Heart left ventricle (tissue), 13 donors: ENCODE results near the gene BCL7C.

Experiments used
- POLR2A ChIP-seq, 2 donors: fragments of 450-650 bp; IDR thresholded peaks; one replicate each; pipeline ENCODE4 v1.6.1; 2017; ENCODE audit warnings: antibody characterized with exemption in 2 of 2, mild to moderate bottlenecking in 2 of 2, moderate library complexity in 2 of 2
- TF ChIP-seq, protein P1 (sequence below), 12 donors: fragments of 200-600 bp; sonication (generic) in 4 of 12; IDR thresholded peaks; one replicate each; pipeline versions ENCODE4 v1.5.0 to v1.8.0; 2018 to 2022; ENCODE audit warnings: antibody characterized with exemption in 12 of 12, mild to moderate bottlenecking in 5 of 12
- donor health status: ischemic (EF 13 %, LVEDD 7.1; RV severe dilation, severe dysfunction).
- donor health status: DM: no; HTN: yes; CAD: no.
- donor health status: DM: no; HTN: no; CAD: no.
- donor health status: ischemic (EF 25% LVEDD 6.9; RV normal size, moderate dysfunction).
- donor health status: ischemic (EF 25% LVEDD 5.7; RV mildly dilated, moderate dysfunction).
- donor health status: ischemic (EF 35%, LVEDD 5.7; RV mildly dilated, moderate dysfunction).
- donor health status: nonischemic (EF 11% LVEDD 7.7; RV severe dilation, severe dysfunction).
- donor health status: DM: yes; HTN: yes; CAD: no.
- donor health status: PGD.
- donor health status: ischemic (EF 29% LVEDD 5.4; RV normal size, mild dysfunction).
- donor health status: nonischemic (EF 23%, LVEDD 6.1; RV moderate dilation, normal function).

DNA sequence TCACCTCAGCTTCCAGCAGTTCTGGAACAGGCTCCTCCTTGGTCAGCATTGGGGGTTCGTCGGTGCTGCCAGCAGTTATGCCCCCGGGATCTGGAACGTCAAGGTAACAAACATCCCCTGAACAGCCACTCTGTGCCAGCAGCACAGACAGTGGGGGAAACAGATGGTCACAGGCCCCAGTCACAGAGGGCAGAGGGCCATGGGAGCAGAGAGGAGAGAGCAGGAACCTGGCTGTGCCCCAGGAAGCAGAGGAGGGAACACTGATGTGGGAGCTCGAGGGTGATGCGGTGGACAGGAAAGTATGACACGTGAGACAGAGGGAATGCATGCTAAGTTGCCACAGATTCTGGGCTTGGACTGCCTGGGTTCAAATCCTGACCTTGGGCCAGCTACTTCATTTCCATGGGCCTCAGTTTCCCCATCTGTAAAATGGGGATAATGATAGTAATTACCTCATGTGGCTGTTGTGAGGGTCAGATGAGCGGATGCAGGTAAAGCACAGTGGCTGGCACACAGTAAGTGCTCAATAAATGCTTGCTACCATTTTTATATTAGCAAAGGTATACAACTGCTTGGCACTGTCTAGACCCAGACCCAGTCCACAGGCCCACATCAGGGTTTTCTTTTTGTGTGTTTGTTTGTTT is 4.9 kb downstream of the BCL7C start:
- TF ChIP-seq, protein P1, sequence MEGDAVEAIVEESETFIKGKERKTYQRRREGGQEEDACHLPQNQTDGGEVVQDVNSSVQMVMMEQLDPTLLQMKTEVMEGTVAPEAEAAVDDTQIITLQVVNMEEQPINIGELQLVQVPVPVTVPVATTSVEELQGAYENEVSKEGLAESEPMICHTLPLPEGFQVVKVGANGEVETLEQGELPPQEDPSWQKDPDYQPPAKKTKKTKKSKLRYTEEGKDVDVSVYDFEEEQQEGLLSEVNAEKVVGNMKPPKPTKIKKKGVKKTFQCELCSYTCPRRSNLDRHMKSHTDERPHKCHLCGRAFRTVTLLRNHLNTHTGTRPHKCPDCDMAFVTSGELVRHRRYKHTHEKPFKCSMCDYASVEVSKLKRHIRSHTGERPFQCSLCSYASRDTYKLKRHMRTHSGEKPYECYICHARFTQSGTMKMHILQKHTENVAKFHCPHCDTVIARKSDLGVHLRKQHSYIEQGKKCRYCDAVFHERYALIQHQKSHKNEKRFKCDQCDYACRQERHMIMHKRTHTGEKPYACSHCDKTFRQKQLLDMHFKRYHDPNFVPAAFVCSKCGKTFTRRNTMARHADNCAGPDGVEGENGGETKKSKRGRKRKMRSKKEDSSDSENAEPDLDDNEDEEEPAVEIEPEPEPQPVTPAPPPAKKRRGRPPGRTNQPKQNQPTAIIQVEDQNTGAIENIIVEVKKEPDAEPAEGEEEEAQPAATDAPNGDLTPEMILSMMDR (IDR thresholded peaks at IDR 0.05): no peak
- TF ChIP-seq POLR2A (IDR thresholded peaks at IDR 0.05): no peak
